ENCODE measurements around the gene MYORG.

Gene MYORG

DNA sequence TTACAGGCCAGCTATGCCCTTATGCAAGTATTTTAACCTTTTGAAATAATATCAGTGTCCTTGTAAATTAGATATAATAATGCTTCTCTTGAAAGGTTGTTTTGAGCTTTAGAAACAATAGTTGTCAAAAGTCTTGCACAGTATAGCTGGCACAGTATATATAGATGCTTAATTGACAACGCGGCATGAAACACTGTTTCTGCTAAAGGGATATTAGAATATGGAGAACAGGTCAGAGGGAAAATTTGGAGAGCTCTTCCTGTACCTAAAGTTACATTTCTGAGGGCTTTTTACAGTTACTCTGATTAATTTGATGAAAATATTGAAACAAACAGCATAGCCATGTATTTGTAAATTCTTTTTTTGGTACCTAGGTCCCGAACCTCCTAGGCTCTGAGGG, 42.9 kb downstream of the MYORG start:
- no peak for DNase-seq (ENCODE audit: low read depth in 2 of 2)

DNA sequence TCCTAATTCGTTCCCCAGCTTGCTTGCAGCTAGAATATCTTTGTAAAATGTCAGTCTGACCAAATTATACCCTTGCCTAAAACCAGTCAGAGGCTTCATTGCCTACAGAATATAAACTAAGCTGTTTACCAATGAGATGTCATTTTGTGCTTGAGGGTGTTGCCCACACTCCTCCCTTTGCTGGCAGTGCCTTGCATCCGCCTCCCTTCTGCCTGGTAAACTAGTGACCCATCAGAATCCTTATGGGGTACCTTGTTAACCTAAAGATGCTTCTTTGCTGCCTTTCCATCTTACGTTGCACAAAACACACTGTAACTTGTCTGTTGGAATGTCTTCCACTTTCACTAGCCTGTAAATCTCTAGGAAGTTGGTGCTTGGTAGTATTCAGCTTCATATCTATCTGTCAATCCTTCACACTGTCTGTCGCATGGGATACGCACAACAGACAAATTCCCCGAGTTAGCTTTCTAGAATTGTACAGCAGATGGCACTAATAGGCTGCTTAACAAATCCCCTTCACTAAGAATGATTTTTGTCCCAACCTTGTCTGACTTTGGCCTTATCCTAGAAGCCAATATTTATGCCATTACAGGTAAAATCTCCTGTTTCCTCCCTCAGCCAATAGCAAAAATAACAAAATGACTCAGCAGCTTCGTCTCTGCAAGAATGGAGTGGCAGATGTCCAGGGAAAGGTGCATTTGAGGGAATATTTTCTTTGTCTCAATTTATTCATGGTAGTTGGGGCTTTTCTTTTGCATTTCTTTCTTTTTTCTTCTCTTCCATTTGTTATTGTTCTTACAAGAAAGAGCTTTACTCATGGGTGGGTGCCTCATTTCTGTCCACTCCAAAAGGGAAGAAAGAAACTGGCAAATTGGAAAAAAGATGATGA, 44.4 kb downstream of the MYORG start:
- no peak for DNase-seq (ENCODE audit: low read depth in 2 of 2)

DNA sequence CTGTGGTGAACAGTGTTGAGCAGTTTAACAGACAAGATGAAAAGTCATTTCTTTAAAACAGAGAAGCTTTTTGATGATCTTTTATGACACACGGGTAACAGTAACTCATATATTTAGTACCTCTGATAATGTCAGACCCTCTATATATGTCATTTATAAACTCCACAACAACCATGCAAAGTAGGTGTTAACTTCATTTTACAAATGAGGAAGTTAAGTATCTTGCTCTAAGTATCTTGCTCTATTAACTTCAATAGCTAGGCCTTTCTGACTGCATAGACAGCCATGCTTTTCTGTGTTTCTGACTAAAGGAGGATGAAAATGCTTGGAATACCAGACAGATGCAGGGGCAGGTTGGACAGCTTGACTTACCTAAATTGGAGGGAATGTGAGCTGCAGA, 45.5 kb downstream of the MYORG start:
- no peak for DNase-seq (ENCODE audit: low read depth in 2 of 2)

DNA sequence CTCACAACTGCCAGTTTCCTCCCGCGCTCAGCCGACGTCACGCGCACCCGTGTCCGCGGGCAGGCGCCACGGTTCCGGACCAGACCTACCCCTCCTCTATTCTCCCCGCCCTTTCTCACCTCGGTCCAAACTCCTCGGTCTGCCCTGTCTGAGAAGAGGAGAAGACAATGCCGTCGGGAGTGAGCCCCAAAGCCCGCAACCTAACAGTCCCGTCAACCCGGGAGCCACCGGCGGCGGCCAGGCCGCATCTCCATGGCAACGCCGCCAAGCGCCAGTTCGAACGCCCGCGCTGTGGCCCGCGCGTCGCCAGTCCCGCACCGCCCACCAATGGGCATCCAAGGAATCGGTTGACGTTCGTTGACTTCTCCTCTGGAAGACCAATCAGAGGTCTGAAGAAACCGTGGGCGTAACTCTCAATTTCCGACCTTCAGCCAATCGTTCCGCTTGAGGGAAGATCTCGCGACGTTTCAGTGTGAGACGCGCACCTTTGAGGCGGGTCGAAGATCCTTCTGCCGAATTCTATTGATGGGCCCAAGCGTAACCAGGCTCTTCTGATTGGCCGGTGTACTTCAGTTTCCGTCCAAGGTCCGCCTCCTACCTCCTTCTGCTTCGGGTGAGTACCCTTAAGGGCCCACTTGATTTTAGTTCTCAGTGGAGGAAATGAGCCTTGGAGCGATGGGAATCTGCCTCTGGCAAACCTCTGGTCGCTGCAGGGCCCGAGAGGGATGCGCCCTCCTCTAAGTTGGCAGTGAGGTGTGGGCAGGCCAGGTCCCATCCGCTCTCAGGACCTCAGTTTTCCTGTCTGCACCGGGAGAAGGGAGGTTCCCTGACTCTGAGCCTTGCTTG, 47.5 kb downstream of the MYORG start, which contains the start of the genes KIF24 and NUDT2:
TSS of gene KIF24 (minus strand) at position 282 of the 846 bp plus-strand sequence. CDS start 17,922 bp downstream, outside the sequence.
TSS of gene NUDT2 (plus strand) at position 583 of the 846 bp plus-strand sequence. CDS start 9,471 bp downstream, outside the sequence.
- DNase-seq (ENCODE audit: low read depth in 2 of 2) = peak; percentile 88 to 91

DNA sequence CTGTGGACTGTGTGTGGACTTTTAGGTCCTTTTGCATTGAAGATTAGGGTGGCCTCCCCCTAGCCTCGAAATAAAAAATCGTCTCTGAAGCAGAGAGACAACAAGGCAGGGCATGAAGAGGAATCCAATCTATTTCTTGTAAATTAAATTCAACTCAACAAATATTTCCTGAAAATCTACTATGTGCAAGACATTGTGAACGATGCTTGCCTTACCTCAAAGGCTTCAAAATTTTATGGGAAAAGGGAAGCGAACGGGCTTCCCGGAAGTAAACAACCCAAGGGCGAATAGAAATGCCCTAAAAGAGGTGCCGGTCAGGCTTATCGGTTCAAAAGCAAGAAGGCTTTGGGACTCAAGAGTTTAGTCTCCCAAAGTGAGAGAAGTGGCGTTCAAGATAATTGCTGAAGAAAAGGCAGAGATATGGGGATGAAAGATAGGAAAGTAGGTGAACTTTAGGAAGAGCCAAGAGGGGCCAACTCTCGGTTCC, 48.2 kb downstream of the MYORG start:
- DNase-seq (ENCODE audit: low read depth in 2 of 2) = no peak

DNA sequence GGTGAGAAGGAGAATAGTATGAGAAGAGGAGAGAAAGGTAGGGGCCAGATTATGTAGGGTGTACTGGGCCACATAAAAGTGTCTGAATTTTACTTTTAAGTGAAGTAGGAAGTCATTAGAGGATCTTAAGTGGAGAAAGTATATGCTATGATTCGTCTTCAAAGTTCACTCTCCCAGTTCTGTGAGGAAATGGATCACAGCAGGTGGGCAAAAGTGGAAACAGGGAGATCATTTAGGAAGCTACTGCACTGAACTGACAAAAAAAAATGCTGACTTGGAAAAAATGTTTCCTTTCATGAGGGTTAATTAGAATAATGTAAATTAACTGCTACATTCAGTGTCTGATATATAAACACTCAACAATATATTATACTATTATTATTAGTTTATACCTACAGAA, 50.0 kb downstream of the MYORG start:
- DNase-seq (ENCODE audit: low read depth in 2 of 2) = no peak

DNA sequence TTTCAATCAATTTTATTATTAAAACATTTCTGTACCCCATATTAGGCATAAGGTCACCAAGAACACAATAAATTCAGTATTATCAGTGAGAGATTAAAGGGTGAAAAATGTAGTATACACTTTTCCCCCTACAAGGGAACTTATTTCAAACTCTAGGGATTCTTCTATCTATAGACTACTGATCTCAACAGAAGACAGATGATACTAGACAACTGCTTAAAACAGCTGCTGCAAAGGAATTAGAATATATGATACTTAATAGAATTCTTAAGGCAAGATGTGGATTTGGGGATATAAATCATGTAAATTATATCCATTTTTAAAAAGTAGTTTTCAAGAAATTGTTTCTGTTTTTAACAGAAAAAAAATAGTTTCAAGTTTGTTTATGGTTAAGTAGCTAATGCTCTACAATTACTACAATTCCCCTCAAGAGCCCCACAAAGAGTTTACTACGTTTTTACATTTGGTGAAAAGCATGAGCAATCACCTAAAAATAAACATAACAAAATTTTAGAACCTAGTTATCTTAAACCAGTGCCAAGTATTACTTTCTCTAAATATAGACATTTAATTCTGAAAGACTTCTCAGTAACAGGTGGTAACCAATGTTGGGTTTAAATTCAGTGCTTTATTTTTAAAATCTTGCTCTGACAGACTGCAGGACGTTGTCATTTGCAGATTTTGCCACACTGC, 53.7 kb downstream of the MYORG start:
- DNase-seq (ENCODE audit: low read depth in 2 of 2) = no peak

DNA sequence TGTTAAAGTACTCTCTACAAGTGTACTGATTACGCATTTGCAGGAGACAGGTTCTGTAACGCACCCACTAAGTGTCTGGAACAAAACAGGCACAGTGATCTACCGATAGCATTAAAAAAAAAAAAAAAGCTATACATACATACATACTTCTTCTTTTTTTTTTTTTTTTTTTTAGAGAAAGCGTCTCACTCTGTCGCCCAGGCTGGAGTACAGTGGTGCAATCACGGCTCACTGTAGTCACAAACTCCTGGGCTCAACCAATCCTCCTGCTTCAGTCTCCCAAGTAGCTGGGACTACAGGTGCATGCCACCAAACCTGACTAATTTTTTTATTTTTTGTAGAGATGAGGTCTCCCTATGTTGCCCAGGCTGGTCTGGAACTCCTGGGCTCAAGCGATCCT, 55.2 kb downstream of the MYORG start:
- no peak for DNase-seq (ENCODE audit: low read depth in 2 of 2)

DNA sequence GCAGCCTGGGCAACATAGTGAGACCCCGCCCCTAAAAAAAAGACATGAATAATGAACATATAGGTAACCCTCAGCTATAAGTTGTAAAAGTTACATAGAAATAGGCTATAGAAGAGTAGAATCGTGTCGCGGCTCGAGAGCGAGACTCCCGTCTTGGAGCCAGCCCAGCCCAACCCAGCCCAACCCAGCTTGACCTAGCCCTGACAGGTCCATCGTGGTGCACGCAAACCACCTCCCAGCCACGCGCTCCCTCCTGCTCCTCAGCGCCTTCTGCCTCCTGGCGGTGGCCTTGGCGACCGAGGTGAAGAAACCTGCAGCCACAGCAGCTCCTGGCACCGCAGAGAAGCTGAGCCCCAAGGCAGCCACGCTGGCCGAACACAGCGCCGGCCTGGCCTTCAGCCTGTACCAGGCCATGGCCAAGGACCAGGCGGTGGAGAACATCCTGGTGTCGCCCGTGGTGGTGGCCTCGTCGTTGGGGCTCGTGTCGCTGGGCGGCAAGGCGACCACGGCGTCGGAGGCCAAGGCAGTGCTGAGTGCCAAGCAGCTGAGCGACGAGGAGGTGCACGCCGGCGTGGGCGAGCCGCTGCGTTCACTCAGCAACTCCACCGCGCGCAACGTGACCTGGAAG, 58.4 kb downstream of the MYORG start:
- DNase-seq (ENCODE audit: low read depth in 2 of 2) = no peak

DNA sequence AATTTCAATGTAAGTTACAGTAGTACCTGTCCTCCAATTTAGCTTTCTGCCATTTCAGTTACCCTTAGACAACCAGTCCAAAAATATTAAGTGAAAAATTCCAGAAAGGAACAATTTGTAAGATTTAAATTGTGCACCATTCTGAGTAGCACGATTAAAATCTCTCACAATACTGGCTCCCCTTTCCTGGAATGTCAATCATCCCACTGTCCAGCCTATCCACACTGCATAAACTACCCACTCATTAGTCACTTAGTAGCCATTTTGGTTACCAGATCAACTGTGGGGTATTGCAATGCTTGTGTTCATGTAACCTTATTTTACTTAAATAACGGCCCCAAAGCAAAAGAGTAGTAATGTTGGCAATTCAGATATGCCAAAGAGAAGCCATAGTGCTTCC, 59.3 kb downstream of the MYORG start:
- no peak for DNase-seq (ENCODE audit: low read depth in 2 of 2)
